ENCODE data around the gene NFKBIZ.

DNA sequence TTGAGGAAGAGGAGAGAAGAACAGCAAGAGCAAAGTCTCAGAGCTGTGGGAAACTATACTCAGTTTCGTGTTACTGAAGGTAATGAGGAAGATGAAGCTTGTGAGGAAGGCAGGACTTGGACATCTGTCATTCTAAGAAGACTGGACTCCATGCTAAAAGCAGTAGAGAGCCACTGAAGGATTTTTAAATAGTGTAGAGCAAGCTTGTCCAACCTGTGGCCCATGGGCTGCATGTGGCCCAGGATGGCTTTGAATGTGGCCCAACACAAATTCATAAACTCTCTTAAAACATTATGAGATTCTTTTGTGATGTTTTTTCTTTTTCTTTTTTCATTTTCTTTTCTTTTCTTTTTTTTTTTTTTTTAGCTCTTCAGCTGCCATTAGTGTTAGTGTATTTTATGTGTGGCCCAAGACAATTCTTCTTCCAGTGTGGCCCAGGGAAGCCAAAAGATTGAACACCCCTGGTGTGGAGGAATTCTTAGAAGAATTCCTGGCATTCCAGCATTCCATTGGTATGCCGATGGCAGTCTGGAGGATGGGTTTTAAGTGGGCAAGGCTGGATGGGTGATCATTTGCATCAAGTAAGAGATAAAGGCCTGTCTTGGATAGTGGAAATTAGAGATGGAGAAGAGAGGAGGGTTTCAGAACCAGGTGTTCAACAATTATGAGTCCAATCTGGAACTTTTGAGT is 6.9 kb upstream of the NFKBIZ start:
- no peak for TF ChIP-seq POLR2AphosphoS5 (IDR thresholded peaks at IDR 0.05; ENCODE audit: borderline replicate concordance, low read depth, low read length)
- TF ChIP-seq FOXP2 (optimal IDR thresholded peaks at IDR 0.05; ENCODE audit: control extremely low read depth, extremely low read length, insufficient read depth): no peak
